Uterus (tissue), 2 donors: ENCODE data around the gene STX2.

Experiments used
- POLR2A ChIP-seq, 2 donors: fragments of 450-650 bp; IDR thresholded peaks; one replicate each; pipeline ENCODE4 v1.6.1; 2016; ENCODE audit warnings: antibody characterized with exemption in 2 of 2, mild to moderate bottlenecking in 1 of 2, moderate library complexity in 1 of 2
- TF ChIP-seq, protein P1 (sequence below), 4 experiments: fragments of 200-600 bp in 2 of 4; fragments of 450-650 bp in 2 of 4; sonication (generic) in 2 of 4; IDR thresholded peaks; one replicate each; pipeline ENCODE4 v1.5.1; 2016 to 2019; ENCODE audit warnings: antibody characterized with exemption in 4 of 4, mild to moderate bottlenecking in 2 of 4, moderate library complexity in 1 of 4

DNA sequence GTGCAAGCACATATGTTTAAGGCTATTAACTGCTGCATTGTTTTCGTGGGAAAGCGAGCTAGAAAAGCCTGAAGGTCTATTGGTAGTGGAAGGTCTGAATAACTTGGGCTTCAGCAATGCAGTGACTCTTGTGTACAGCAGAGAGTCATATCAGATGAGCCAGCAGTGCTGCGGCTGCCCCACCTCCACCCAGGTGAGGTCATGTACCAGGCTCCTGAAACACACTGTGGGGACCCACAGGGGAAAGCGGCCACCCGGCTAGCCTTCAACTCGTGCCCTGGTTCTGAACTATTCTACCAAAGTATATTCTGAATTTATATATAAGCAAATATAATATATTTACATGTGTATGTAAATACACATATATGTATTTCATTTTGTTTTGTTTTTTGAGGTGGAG, 20.1 kb upstream of the STX2 start:
- TF ChIP-seq, protein P1, sequence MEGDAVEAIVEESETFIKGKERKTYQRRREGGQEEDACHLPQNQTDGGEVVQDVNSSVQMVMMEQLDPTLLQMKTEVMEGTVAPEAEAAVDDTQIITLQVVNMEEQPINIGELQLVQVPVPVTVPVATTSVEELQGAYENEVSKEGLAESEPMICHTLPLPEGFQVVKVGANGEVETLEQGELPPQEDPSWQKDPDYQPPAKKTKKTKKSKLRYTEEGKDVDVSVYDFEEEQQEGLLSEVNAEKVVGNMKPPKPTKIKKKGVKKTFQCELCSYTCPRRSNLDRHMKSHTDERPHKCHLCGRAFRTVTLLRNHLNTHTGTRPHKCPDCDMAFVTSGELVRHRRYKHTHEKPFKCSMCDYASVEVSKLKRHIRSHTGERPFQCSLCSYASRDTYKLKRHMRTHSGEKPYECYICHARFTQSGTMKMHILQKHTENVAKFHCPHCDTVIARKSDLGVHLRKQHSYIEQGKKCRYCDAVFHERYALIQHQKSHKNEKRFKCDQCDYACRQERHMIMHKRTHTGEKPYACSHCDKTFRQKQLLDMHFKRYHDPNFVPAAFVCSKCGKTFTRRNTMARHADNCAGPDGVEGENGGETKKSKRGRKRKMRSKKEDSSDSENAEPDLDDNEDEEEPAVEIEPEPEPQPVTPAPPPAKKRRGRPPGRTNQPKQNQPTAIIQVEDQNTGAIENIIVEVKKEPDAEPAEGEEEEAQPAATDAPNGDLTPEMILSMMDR (IDR thresholded peaks at IDR 0.05) = no peak
- TF ChIP-seq POLR2A (IDR thresholded peaks at IDR 0.05) = no peak
